A549 (cell line): ENCODE measurements around the gene SH2D2A.

Experiments
- CBX2 ChIP-seq: fragments of 200-600 bp; sonication (generic); IDR thresholded peaks from 2 replicates; pipeline ENCODE4 v1.6.1; 2016; ENCODE audit warnings: low read depth, mild to moderate bottlenecking, borderline replicate concordance
- CHD2 ChIP-seq: fragments of 150-350 bp; IDR thresholded peaks from 2 replicates; pipeline ENCODE4 v1.6.1; 2014; ENCODE audit warnings: low read length; ENCODE audit not compliant: partially characterized antibody
- FOSB ChIP-seq: fragments of 250-450 bp; sonication (Bioruptor Pico); IDR thresholded peaks from 2 replicates; pipeline ENCODE4 v1.5.0; 2020; ENCODE audit warnings: mild to moderate bottlenecking, moderate library complexity
- GATA3 ChIP-seq: IDR thresholded peaks from 2 replicates; pipeline ENCODE4 v1.6.1; 2012; ENCODE audit warnings: borderline replicate concordance
- KDM5A ChIP-seq: fragments of 200-600 bp; sonication (generic); IDR thresholded peaks from 2 replicates; pipeline ENCODE4 v1.6.1; 2016; ENCODE audit warnings: antibody characterized with exemption, mild to moderate bottlenecking
- MAFK ChIP-seq: fragments of 450-650 bp; IDR thresholded peaks from 2 replicates; pipeline ENCODE4 v1.6.1; 2014; ENCODE audit not compliant: partially characterized antibody
- RAD21 ChIP-seq, 2 experiments: fragments of >200 bp in 1 of 2; sonication (Bioruptor Twin) in 1 of 2; formaldehyde crosslinking in 1 of 2; IDR thresholded peaks in 1 of 2; conservative IDR thresholded peaks in 1 of 2; 2 replicates in 1 of 2; 3 replicates in 1 of 2; pipeline ENCODE4 v1.6.1; 2012 to 2018; ENCODE audit warnings: inconsistent platforms in 1 of 2
- RFX5 ChIP-seq: fragments of 450-650 bp; IDR thresholded peaks from 2 replicates; pipeline ENCODE4 v1.7.1; 2014; ENCODE audit warnings: antibody characterized with exemption, mild to moderate bottlenecking, moderate library complexity
- ZFP36 ChIP-seq: fragments of 450-650 bp; IDR thresholded peaks from 2 replicates; pipeline ENCODE4 v1.6.1; 2014; ENCODE audit warnings: borderline replicate concordance; ENCODE audit not compliant: partially characterized antibody
- ZSCAN20 ChIP-seq: fragments of 250-450 bp; sonication (Bioruptor Pico); IDR thresholded peaks from 2 replicates; pipeline ENCODE4 v1.8.0; 2022; ENCODE audit warnings: mild to moderate bottlenecking, moderate library complexity
- TF ChIP-seq, protein P1 (sequence below): fragments of >200 bp; sonication (Bioruptor Twin); formaldehyde crosslinking; IDR thresholded peaks from 3 replicates; pipeline ENCODE4 v1.5.1; 2016
- TF ChIP-seq, protein P2 (sequence below): fragments of 200-600 bp; sonication (generic); IDR thresholded peaks from 2 replicates; pipeline ENCODE4 v1.6.1; 2016; ENCODE audit warnings: antibody characterized with exemption, mild to moderate bottlenecking, moderate library complexity
- TF ChIP-seq, protein P3 (sequence below): IDR thresholded peaks from 2 replicates; pipeline ENCODE4 v1.6.1; 2012; ENCODE audit warnings: low read depth, borderline replicate concordance

DNA sequence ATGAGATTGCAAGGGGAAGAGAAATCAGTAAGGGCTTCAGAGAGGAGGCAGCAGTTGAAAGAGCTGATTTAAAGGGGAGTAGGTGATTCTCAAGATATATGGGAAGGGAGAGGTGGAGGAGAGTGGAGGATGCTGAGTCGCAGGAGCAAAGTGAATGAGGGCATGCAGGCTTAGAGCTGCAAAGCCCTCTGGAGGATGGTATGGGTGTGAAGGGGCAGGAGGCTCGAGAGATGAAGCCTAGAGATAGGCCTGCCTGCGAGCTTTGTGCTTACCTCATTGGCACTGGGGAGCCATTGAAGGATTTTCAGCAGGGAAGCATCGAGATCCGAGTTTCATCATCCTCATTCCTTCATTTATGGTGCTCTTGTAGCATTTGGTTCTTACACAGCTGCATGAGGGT, 15.8 kb upstream of the SH2D2A start:
- TF ChIP-seq, protein P1, sequence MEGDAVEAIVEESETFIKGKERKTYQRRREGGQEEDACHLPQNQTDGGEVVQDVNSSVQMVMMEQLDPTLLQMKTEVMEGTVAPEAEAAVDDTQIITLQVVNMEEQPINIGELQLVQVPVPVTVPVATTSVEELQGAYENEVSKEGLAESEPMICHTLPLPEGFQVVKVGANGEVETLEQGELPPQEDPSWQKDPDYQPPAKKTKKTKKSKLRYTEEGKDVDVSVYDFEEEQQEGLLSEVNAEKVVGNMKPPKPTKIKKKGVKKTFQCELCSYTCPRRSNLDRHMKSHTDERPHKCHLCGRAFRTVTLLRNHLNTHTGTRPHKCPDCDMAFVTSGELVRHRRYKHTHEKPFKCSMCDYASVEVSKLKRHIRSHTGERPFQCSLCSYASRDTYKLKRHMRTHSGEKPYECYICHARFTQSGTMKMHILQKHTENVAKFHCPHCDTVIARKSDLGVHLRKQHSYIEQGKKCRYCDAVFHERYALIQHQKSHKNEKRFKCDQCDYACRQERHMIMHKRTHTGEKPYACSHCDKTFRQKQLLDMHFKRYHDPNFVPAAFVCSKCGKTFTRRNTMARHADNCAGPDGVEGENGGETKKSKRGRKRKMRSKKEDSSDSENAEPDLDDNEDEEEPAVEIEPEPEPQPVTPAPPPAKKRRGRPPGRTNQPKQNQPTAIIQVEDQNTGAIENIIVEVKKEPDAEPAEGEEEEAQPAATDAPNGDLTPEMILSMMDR, result no peak
- TF ChIP-seq, protein P2, sequence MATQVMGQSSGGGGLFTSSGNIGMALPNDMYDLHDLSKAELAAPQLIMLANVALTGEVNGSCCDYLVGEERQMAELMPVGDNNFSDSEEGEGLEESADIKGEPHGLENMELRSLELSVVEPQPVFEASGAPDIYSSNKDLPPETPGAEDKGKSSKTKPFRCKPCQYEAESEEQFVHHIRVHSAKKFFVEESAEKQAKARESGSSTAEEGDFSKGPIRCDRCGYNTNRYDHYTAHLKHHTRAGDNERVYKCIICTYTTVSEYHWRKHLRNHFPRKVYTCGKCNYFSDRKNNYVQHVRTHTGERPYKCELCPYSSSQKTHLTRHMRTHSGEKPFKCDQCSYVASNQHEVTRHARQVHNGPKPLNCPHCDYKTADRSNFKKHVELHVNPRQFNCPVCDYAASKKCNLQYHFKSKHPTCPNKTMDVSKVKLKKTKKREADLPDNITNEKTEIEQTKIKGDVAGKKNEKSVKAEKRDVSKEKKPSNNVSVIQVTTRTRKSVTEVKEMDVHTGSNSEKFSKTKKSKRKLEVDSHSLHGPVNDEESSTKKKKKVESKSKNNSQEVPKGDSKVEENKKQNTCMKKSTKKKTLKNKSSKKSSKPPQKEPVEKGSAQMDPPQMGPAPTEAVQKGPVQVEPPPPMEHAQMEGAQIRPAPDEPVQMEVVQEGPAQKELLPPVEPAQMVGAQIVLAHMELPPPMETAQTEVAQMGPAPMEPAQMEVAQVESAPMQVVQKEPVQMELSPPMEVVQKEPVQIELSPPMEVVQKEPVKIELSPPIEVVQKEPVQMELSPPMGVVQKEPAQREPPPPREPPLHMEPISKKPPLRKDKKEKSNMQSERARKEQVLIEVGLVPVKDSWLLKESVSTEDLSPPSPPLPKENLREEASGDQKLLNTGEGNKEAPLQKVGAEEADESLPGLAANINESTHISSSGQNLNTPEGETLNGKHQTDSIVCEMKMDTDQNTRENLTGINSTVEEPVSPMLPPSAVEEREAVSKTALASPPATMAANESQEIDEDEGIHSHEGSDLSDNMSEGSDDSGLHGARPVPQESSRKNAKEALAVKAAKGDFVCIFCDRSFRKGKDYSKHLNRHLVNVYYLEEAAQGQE, result no peak
- TF ChIP-seq RAD21 (conservative IDR thresholded peaks at IDR 0.05 in 1 of 2, IDR thresholded peaks at IDR 0.05 in 1 of 2) (no peak), CBX2 (no peak), RFX5 (no peak), MAFK (no peak), GATA3 (no peak), ZSCAN20 (no peak), ZFP36 (no peak), FOSB (CRISPR knock-in tag) (no peak), CHD2 (no peak), KDM5A (no peak)
- TF ChIP-seq, protein P3, sequence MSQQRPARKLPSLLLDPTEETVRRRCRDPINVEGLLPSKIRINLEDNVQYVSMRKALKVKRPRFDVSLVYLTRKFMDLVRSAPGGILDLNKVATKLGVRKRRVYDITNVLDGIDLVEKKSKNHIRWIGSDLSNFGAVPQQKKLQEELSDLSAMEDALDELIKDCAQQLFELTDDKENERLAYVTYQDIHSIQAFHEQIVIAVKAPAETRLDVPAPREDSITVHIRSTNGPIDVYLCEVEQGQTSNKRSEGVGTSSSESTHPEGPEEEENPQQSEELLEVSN, result no peak
